ENCODE measurements around the gene TUG1.

TUG1 gene

DNA sequence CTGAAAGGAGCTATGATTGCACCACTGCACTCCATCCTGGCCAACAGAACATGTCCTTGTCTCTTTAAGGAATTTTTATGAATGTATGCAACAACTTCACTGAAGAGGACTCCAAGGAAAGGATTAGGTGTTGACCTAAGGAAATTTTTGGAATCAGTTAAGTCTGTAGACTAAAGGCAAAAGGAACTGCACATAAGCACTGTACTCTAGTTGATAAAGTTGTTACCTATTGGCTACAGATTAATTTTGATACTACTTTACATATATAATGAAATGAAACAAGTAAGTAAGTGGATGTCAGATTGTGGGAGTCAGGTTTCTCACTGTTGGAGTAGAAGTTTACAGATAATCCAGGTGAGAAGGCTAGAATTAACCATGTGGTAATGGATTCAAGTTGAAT, 36.5 kb downstream of the TUG1 start:
- DNase-seq, result no peak

DNA sequence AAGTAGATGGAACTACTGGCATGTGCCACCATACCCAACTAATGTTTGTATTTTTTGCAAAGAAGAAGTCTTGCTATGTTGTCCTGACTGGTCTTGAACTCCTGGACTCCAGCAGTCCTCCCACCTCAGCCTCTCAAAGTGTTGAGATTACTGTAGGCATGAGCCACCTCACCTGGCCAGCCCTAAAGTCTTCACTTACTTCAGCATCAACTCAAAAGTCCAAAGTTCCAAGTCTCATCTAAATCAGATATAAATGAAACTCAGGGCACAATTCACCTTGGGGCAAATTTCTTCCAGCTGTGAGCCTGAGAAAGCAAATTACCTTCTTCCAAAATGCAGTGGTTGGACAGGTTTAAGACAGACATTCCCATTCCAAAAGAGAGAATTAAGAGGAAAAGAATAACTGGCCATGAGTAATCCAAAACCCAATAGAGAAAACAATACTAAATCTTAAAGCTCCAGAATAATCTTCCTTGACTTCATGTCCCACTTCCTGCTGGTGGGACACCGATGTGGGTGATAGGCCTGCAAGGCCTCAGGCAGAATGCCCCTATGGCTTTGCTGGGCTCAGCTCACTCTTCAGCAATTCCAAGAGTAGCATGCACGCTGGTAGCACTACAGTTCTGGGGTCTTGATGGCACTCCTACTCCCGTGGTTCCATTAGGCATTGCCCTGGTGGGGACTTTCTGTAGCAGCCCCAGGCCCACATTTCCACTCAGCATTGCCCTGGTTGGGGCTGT, 50.3 kb downstream of the TUG1 start:
- DNase-seq, result no peak

DNA sequence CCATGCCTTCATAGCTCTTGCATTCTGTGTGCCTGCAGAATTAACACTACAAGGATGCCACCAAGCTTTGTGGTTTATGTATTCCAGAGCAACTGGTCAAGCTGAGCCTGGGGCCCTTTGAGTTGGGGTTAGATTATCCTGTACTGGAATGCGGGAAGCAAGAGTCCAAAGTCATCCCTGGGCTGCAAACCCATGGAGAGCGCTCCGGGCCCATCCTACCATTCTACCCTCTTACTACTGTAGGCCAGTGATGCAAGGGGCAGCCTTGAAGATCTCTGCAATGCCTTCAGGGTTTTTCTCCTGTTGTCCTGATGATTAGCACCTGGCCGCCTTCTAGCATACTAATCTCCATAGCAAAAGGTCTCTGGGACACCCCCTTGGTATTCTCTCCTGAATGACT, 51.3 kb downstream of the TUG1 start:
- no peak for DNase-seq

DNA sequence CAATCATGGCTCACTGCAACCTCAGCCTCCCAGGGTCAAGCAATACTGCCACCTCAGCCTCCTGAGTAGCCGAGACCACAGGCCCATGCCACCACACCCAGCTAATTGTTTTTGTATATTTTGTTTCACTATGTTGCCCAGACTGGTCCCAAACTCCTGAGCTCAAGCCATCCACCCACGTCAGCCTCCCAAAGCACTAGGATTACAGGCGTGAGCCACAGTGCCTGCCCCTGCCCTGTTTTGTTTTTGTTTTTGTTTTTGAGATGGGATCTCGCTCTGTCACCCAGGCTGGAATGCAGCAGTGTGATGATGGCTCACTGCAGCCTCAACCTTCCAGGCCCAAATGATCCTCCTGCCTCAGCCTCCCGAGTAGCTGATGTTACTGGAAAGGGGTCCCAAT, 53.5 kb downstream of the TUG1 start:
- DNase-seq, result no peak

Data from hematopoietic multipotent progenitor cell treated with erythropoietin and hydrocortisone succinate and interleukin-3 and kit ligand, for 4 days (in vitro differentiated cells).